HG02623 (cell line): ENCODE results near the gene RBBP7.

ENCODE experiments used
- ATAC-seq: cut with Tn5 transposase; IDR thresholded peaks from one replicate; pipeline ENCODE4 v1.9.1; 2021; ENCODE audit warnings: moderate library complexity; ENCODE audit not compliant: unreplicated experiment

Gene RBBP7

GRCh38 chrX:16870095-16870861 lies at the start of gene RBBP7:
RBBP7 (minus strand) TSS chrX:16870362; CDS start chrX:16870053, 309 bp downstream.
- peak; percentile 79 for ATAC-seq

GRCh38 chrX:16918979-16919378 lies 48.8 kb upstream of the RBBP7 start:
- no peak for ATAC-seq

GRCh38 chrX:16917120-16917519 lies 47.0 kb upstream of the RBBP7 start:
- ATAC-seq = no peak

DNA sequence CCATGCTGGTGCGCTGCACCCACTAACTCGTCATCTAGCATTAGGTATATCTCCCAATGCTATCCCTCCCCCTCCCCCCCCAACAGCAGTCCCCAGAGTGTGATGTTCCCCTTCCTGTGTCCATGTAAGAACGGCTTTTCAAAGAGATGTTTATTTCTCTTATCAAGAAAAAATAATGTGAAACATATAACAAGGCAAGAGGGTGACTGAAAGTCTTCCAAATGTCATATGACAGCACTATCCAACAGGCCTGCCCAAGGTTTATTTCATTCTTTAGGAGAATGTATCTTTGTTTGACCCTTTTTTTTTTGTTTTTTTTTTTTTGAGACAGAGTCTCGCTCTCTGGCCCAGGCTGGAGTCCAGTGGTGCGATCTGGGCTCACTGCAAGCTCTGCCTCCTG lies 46.4 kb upstream of the RBBP7 start:
- ATAC-seq = no peak

- no peak for ATAC-seq
Observed at GRCh38 chrX:16914058-16914457, 43.9 kb upstream of the RBBP7 start.

GRCh38 chrX:16910376-16910775 lies 40.2 kb upstream of the RBBP7 start:
- ATAC-seq = no peak

GRCh38 chrX:16903274-16904022 lies 33.3 kb upstream of the RBBP7 start:
- ATAC-seq = peak; percentile 55

DNA sequence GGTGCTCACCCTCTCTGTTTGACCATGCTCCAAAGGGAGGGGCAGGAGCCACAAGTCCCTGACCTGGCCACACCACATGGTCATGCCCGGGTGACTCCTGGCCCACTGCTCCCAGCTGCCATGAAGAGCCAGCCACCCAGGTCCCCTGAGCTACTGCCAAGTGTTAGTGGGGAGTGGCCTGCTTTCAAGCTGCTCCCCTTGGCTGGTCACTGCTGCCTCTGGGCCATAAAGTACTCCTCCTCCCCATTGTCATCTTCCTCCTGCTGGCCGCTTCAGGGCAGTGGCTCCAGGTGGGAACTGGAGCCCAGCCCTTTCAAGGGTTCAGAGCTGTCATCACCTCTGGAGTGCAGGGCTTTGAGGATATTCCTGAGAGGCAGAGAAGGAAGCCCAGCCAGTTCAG lies 27.3 kb upstream of the RBBP7 start:
- no peak for ATAC-seq

DNA sequence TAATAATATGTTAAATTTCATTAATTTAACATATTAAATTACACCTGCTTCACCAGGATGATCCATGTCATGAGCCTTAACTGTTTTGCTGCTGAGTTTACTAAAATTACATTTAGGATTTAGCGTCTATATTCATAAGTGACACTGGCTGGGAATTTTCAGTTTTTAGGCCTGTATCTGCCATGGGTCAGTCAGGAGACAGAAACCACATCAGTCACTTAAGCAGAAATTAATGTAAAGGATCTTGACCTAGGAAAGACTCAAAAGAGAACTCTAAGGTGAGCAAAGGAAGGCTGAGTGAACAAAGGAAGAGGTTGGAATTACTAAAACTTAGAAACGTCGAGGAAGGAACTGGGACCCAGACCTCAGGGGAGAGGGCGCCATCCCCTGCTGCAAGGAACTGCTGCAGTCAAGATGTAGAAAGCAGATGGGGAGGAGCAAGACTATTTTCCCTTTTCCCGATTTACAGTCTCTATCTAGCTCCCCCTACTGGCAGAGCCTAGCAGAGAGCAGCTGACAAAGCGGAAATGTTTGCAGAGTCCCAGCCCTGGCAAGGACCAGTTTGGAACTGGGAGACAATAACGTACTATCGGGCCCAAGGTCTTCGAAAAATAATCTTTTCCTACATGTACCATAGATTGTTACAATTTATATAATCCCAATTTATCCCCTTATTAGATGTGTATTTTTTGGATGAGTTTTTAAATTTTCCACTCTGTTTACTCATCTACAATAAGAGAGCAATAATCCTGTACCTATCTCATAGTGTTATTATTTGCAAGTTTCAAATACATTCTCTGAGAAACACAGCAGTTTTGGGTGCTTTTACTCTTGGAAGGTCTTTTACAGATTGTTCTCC lies 22.6 kb upstream of the RBBP7 start:
- no peak for ATAC-seq

GRCh38 chrX:16885628-16886027 lies 15.5 kb upstream of the RBBP7 start:
- no peak for ATAC-seq

GRCh38 chrX:16883487-16883804 lies 13.3 kb upstream of the RBBP7 start:
- ATAC-seq = no peak

DNA sequence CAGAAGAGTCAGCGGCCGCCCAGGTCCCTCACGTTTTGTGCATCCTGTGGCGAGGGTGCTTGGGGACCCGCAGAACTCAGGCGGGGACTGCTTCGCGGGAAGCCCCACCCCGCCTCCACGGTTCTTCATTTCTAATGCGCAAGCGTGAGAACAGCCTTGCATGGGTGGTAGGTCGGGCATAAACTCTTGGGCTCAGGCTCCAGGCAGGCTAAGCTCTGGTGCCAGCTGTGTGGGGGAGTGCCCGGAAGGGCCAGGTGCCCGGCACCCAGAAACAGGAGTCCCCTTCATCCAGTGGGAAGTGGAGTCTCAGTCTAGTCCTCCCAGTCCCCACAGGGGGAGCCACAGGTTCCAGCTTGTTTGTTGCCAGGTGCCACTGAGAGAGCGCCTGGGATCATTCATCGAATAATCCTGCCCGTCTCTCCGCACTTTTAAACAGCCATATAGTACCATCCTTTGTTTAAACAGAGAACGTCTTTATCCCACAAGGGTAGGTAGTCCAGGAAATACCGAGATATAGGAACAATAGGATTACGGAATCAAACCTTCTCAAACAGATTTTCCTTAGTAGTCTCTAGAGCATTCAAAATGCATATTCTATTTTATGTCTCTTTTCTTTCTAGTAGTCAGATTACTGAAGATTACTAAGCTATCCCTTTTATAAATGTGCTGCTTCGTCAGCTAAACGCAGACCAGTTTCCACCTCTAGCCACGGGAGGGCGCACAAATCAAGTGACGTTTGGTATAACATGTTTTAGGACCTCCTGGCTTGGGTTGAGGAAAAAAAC lies 12.7 kb upstream of the RBBP7 start:
- peak; percentile 65 for ATAC-seq

- ATAC-seq = peak; percentile 42
Observed at GRCh38 chrX:16882169-16882568, 12.0 kb upstream of the RBBP7 start.

DNA sequence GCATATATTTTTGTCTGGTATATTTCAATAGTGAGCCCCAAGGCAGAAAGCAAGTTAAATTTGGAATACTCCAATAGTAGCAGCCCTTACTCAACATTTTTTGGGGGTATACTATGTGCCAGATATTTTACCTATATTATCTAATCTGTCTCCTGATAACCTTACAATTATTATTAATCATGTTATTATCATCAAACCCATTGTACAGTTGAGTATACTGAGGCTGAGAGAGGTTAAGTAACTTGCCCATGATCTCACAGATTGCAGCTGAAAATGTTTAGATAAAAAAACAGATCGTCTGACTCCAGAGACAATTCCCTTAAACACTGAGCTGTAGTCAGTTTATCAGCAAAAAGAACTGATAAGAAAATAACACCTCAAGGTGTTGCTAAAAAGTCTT lies 6.5 kb upstream of the RBBP7 start:
- ATAC-seq = no peak

DNA sequence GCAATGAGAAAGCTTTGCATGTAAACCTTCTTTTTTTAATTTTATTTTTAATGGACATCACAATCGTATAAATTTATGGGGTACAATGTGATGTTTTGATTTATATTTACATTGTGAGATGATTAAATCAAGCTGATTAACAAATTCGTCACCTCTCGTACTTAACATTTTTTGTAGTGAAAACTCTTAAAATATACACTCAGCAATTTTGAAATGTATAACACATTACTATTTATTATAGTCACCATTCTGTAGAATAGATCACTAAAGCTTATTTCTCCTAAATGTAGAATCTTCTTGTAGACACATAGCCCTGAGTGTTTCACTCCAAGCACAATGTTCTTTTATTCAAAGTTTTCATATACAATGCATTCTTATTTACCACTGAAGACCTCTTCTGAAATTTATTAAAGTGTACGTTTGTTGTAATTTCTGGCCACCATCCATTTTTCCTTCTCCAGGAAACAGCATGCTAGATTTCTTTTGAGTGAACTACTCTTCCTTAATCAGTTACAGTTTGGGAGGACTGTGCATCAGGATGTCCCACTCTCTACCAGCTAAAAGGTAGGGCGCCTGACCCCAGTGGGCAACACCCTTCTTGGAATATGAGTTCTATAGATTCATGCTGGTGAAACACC lies 4.4 kb upstream of the RBBP7 start:
- no peak for ATAC-seq

DNA sequence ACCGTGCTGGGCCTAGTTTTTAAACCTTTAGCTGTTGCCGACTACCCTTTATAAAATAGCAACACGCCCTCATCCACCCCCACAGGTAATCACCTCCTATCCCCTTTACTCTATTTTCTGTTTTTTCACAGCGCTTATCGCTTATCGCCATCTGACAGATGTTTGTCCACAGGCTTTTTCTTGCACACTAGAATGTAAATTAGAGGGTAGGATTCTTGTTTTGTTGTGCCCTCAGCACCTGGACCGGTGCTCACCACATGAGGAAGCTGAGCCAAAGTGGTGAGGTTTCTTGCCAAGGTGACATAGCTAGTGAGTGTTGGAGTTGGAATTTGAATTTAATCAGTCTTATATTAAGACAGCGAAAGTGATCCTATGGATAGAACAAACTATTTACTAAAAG lies 2.9 kb upstream of the RBBP7 start:
- ATAC-seq = no peak

DNA sequence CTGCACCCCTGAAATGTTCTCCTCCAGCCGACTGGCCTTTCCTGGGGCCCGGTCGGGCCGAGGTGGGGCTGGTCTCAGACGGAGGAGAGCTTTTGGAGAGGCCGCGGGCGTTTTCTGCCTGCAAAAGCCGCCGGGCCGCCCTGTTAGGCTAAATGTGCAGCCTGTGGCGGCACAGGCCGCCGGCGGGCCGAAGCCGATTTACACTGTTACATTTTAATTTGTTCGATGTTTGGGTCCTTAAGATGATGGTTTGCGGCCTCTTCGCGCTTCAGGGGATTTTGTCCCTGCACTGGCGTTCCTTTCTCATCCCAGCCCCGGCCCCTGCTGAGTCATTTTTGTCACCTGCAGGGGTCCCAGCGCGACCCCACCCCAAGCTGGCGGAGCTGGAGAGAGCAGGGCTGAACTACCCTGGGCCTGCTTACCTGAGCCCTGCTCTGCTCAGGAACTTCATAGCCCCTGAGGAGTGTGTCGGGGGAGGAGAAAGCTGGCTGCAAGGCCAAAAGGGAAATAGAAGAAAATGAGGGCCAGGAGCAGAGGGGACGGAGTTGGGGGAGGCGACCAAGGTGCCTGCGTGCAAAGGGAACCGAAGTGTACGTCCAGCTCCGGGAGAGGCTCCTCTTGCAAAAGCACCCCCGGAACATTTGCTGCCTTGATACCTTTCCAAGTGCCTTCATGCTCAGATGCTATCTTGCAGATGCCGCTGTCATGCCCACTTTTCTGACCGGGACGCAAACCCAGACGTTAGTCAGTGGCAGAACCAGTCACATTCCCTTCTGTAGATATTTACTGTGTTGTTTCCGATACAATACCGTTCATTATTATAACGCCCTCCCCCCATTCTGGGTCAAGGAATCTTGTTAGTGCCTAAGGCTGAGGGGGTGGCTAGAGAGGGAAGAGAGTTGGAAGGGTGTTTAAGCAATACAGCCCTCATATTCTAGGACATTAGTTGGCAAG lies 977 bp upstream of the RBBP7 start:
- ATAC-seq = peak; percentile 3

DNA sequence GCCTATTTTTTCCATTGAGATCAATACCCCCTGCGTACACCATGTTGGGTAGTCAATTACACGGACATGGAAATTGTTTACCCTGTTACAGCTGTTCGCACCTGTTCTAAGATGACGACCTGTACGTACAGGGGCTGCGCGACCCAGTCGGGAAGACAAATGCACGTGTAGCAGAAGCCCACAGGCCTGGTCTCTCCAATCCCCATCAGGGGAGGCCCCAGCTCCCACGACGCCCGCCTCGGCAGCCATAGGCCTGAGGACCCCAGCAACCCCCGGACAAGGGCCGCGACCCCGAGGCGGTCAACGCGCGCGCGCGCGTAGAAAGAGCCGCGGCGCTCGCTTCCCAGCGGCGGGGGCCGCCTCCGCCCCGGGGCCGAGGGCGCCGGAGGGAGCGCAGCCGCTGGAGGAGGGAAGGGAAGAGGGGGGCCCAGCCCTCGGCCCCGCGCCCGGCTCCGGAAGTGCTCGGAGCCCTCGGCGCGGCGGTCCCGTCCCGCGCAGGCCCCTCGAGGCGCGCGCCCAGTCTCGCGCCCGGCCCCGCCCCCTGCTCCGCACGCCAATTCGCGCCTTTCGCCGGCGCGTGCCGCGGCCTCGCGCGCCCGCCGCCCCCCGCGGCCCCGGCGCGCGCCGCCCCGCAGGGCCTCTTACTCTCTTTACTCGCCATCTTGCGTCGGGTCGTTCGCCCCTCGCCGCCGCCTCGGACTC lies 618 bp downstream of the RBBP7 start:
- peak; percentile 38 for ATAC-seq

DNA sequence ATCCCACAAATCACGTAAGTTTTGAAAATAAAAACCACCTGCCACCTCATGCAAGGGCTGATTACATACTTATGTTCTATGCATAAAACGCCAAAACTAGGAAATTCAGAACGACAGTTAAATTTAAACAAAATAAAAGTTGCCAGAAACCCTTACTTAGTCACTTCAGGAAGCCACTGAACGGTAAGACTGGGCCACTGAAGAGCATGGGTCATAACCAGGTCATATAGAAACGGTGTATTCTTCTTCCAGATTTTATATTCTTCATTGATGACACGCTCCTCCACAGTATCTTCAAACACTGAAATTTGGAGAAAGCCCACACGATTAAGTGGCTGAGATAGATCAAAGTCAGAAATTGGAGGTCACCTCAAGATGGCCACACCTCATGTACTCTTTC lies 1.2 kb downstream of the RBBP7 start:
- no peak for ATAC-seq
